ENCODE measurements around the gene CD7.

CD7 gene

DNA sequence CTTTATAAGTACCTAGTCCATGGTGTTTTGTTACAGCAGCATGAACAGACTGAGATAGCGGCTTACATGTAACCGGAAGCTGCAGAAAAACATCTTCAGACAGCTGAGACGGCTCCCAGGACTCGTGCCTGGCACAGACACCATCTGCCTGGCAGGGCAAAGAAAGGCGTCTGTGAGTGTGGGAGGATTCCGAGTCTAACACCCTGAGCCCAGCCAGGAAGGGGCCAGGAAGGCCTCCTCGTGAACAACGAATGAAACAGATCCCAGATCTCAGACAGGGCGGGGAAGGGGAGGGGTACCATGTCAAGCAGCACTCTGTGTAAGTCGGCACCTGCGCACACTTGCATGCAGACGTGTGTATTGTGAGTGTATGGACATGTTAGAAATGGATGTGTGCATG is 39.6 kb downstream of the CD7 start:
- no peak for DNase-seq

DNA sequence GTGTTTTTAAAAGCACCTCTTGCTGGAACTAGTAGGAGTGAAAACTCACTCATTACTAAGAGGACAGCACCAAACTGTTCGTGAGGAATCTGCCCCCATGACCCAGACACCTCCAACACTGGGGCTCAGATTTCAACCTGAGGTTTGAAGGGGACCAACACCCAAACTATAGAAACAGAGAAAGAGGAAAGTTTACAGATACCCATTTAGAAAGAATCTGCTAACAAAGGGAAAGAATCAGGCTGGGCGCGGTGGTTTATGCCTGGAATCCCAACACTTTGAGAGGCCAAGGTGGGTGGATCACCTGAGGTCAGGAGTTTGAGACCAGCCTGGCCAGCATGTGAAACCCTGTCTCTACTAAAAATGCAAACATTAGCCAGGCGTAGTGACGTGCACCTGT is 40.5 kb downstream of the CD7 start:
- no peak for DNase-seq

- no peak for DNase-seq
These were observed 42.1 kb downstream of the CD7 start for GRCh38 chr17:82275326-82275725.

DNA sequence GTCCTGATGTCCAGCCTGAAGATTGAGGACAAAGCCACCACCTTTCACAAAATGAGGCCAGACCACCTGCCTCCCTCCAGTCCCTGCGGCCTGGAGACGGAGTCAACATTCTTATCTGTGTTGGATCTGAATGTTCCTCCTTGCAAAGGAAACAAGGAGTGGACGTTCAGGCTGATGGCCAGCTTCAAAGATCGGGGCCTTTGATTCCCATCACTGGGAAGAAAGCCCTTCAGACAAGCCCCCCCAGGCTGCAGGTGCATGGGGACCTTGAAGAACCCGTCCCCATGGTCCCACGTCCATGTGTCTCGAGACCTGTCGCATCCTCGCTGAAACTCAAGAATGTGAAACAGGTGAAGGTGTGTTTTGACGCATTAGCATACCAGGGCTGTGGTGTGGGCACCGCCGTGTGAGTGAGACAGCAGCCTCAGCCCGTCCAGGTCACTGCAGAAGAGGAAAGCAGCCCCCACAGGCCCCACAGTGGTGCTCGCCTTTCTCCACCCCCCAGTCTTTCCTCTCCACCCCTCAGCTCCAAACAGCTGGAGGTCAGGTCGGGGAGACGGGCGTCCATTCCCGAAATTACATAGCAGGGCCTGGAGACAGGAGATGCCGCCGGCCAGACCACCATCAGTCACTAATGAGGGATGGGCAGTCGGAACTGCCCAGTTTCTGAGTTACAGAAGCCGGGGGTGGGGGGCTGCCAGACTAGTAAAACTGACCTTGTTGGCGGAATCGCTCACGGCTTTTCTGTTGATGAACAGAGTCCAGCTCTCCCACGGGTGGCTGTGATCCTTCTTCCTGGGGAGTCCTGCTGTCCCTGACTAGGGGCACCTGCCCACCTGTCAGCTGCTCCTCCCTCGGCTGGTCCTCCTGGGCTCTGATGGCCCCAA is 43.0 kb downstream of the CD7 start:
- no peak for DNase-seq

- DNase-seq: peak; percentile 87
These were observed 43.9 kb downstream of the CD7 start, which contains the start of gene CSNK1D for GRCh38 chr17:82273327-82274133. Gene CSNK1D, minus strand, starts transcription at chr17:82273700. Its CDS starts 319 bp downstream, at chr17:82273381.

GRCh38 chr17:82272495-82273326 is 44.7 kb downstream of the CD7 start:
- DNase-seq: peak; percentile 23

GRCh38 chr17:82271401-82271800 is 46.0 kb downstream of the CD7 start:
- no peak for DNase-seq

- no peak for DNase-seq
These were observed 46.8 kb downstream of the CD7 start for GRCh38 chr17:82270651-82271050.

DNA sequence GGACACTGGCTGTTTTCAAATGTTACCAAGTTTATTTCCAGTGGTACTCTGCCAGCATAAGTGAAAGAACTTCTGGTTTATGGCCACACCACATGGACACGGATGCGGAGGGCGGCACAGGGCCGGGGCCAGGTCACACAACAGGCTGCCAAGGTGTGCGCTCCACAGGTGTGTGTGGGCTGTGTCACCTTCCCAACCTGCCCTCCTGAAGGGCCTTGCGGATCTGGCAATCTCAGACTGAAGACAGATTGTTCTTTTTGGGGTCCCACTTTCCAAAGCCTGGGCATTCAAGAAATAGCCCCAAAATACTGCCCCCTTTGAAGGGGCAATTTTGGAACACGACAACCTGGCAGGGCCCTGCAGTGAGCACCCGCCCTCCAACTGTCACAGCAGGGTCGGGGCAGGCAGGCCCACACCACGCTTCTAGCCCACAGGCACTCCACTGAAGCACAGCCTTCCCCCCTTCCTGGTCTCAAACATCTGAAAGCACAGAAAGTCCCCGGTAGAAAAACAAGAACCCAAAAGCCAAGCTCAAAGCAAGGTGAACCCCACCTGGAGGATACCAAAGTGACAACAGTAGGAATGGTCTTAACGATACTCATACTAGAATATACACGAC is 47.4 kb downstream of the CD7 start:
- no peak for DNase-seq

DNA sequence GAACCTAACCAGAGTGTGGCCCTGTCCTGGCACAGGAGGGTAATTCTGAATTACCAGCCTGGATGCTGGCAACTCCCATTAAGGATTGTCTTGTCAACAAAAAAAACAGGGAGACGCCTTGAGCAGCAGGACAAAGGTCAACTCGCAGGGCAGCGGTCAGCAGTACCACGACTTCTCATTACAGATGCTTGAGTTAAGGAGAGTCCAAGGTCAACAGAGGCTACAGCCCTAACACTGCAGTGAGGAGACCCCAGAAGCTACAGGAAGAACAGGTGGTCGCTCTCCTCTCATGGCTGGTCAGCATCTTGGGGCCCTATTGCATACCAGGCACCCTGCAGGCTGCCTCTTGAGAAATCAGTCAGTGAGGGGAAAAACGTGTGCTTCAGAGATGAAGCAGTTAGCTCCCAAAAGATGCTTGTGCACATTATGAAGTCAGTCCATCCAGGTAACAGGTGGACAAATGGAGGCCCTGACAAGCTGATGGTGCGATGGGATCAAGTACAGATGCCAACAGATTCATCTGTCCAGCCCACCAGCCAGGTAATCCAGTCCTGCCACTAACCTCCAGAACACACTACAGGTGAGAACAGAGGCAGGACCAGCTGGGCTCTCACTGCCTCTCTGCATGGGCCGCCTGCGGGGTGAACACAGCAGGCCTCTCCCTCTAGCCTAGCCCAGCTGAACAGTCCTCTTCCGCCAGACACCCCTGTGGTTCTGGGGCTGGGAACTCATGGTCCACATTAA is 48.1 kb downstream of the CD7 start:
- DNase-seq: no peak

GRCh38 chr17:82267575-82268379 is 49.6 kb downstream of the CD7 start:
- DNase-seq: no peak

DNA sequence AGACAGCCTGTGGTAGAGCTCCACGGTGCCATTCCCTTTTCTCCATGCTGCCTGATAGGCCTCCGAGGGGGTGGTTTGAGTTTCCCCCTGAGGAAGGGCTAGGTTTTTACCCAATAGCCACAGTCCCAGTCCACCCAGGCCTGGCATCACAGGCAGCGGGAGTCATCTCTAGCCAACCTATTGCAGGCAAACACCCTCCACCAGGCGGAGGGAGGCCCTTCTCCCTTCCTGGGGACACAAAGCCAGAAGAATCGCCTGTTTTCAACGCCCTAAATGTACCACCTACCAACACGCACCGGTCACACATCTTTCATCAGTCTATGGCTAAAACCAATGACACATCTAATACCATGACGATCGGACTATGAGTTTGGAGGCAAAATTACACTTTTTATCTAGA is 51.3 kb downstream of the CD7 start:
- no peak for DNase-seq
